GM21515 (cell line): ENCODE results near the gene TECR.
A peak's percentile ranks its signal among the peaks of the same experiment; 100 is the strongest.
"Not testable (repeated sequence)": the region's sequence is repeated elsewhere in the genome, so short reads cannot be mapped to it uniquely, and the experiment has no call there.

Experiments used
- ATAC-seq: cut with Tn5 transposase; IDR thresholded peaks from one replicate; pipeline ENCODE4 v1.9.1; 2021; ENCODE audit not compliant: unreplicated experiment

TECR gene

GRCh38 chr19:14580623-14581237 lies 51.3 kb downstream of the TECR start:
- ATAC-seq = no peak

- ATAC-seq = peak; percentile 38
These were observed 53.5 kb downstream of the TECR start, which contains the start of gene CLEC17A for GRCh38 chr19:14582894-14583340. TSS of gene CLEC17A (plus strand) at chr19:14583084. CDS start at chr19:14583161, 77 bp downstream.

- ATAC-seq = not testable (repeated sequence)
These were observed 55.0 kb downstream of the TECR start for GRCh38 chr19:14584372-14584771.

- peak; percentile 60 for ATAC-seq
These were observed 55.8 kb downstream of the TECR start for GRCh38 chr19:14585187-14585586.

- ATAC-seq = not testable (repeated sequence)
These were observed 60.0 kb downstream of the TECR start for GRCh38 chr19:14589433-14589832.

GRCh38 chr19:14595558-14595957 lies 66.2 kb downstream of the TECR start:
- no peak for ATAC-seq

GRCh38 chr19:14599548-14600147 lies 70.3 kb downstream of the TECR start:
- ATAC-seq = no peak

GRCh38 chr19:14603990-14604387 lies 74.6 kb downstream of the TECR start:
- peak; percentile 61 for ATAC-seq

GRCh38 chr19:14606627-14607026 lies 77.2 kb downstream of the TECR start:
- no peak for ATAC-seq

GRCh38 chr19:14611051-14611450 lies 81.7 kb downstream of the TECR start:
- no peak for ATAC-seq

GRCh38 chr19:14612242-14612641 lies 82.8 kb downstream of the TECR start:
- not testable (repeated sequence) for ATAC-seq

- ATAC-seq = no peak
These were observed 83.3 kb downstream of the TECR start for GRCh38 chr19:14612657-14613056.

- ATAC-seq = not testable (repeated sequence)
These were observed 84.2 kb downstream of the TECR start for GRCh38 chr19:14613399-14614098.

GRCh38 chr19:14614099-14614412 lies 84.7 kb downstream of the TECR start:
- no peak for ATAC-seq
